GM12873 (cell line): ENCODE data around the gene ZDHHC3.

ENCODE experiments used
- TF ChIP-seq, protein P1 (sequence below): IDR thresholded peaks from 2 replicates; pipeline ENCODE4 v1.5.1; 2012; ENCODE audit warnings: low read depth, mild to moderate bottlenecking, moderate library complexity, low read length, control low read depth; ENCODE audit not compliant: insufficient read depth; ENCODE audit errors: missing control alignments

The ZDHHC3 gene

DNA sequence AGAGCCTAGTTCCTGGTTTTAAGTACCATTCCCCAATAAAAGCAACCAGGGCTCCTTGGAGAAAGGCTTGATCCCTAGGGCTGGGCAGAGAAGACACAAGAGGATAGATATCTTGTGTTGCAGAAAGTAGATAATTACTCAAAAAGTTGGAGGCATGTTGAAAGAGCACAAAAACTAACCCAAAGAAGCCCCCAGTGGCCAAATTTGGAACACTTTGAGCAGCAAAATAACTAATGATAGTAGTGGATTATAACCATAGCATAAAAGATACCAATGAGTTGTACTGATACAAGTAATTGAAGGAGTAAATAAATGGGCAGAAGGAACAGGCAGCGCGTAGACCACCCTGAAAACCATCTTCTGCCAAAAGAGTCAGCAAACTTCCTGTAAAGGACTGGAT is 12.1 kb upstream of the ZDHHC3 start:
- TF ChIP-seq, protein P1, sequence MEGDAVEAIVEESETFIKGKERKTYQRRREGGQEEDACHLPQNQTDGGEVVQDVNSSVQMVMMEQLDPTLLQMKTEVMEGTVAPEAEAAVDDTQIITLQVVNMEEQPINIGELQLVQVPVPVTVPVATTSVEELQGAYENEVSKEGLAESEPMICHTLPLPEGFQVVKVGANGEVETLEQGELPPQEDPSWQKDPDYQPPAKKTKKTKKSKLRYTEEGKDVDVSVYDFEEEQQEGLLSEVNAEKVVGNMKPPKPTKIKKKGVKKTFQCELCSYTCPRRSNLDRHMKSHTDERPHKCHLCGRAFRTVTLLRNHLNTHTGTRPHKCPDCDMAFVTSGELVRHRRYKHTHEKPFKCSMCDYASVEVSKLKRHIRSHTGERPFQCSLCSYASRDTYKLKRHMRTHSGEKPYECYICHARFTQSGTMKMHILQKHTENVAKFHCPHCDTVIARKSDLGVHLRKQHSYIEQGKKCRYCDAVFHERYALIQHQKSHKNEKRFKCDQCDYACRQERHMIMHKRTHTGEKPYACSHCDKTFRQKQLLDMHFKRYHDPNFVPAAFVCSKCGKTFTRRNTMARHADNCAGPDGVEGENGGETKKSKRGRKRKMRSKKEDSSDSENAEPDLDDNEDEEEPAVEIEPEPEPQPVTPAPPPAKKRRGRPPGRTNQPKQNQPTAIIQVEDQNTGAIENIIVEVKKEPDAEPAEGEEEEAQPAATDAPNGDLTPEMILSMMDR = peak; percentile 54

DNA sequence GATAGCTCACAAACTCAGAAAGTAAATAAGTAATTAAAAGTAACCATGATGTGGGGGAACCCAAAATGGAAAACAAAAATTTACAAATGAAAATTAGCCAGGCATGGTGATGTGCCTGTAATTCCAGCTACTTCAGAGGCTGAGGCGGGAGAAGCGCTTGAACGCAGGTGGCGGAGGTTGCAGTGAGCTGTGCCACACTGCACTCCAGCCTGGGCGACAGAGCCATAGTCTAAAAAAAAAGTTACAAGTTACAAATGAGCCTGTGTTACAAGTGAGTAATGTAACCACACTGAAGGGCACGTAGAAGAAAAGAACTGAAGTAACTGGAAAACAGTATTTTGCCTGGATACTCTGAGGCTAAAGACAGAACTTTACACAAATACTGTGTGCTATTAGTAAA is 11.4 kb upstream of the ZDHHC3 start:
- TF ChIP-seq, protein P1 = no peak

- TF ChIP-seq, protein P1 = no peak
Measured at GRCh38 chr3:44984335-44984734, 8.4 kb upstream of the ZDHHC3 start.

DNA sequence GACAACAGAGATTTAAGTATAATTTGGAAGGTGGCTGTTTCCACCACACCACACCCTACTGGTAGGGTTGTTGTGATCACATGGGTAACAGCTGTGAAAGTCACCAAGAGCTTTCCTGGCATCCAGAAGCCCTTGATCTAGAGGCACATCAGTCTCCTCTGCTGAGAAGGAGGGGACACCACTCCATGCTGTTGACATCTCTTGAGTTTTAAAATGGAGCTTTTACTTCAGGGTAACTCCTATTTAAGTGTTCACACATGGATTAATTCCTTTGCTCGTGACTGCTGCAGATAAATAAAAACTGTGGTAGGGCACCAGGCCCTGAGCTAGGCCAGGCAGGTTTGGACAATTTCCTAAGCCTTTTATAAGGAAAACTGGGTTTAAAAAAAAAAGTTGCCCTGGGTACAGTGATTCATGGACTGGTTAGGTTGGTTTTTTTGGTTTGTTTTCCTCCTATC is 7.5 kb upstream of the ZDHHC3 start:
- TF ChIP-seq, protein P1 = no peak

- TF ChIP-seq, protein P1 = no peak
Measured at GRCh38 chr3:44982817-44983216, 6.8 kb upstream of the ZDHHC3 start.

DNA sequence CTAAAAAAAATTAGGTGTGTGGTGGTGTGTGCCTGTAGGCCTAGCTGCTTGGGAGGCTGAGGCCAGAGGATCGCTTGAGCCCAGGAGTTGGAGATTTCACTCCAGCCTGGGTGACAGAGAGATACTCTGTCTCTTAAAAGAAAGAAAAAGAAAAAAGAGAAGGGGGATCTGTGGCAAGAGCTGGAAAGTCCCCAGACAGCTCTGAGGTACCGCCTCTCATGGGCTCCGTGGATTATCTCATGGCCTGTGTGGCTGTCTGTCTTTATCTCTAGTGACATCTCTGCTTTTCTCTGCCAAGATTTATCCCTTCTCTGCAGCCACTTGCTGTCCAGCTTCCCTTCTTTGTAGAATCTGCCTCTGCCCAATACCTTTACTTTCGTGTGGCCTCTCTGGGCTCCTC is 5.8 kb upstream of the ZDHHC3 start:
- TF ChIP-seq, protein P1 = no peak

DNA sequence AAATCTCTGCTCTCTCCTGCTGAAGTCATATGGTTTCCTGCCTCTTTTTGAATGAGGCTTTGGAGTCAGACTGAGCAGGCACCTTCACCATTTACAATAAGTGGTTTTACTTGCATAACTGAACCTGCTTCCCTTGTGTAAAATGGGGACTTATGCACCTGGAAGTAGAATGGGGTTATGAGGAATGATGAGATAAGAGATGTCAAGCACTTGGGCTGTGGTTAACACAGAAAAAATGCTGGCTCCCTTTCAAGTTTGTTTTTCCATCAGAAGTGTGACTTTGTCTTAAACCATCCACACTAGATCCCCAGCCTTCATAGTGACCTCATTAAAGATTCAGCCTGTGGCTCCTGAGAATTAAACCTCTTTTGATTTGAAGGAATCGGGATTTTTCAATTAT is 5.2 kb upstream of the ZDHHC3 start:
- TF ChIP-seq, protein P1 = no peak
